ENCODE results near the gene SMARCA4. TPM values are rescaled to one million over a fixed set of nuclear protein-coding genes. Genes with fewer than 3 reads are reported as not detected.

SMARCA4 gene
- total and polyA plus RNA-seq, 2 experiments from 2014 or later = 177 to 336 TPM

DNA sequence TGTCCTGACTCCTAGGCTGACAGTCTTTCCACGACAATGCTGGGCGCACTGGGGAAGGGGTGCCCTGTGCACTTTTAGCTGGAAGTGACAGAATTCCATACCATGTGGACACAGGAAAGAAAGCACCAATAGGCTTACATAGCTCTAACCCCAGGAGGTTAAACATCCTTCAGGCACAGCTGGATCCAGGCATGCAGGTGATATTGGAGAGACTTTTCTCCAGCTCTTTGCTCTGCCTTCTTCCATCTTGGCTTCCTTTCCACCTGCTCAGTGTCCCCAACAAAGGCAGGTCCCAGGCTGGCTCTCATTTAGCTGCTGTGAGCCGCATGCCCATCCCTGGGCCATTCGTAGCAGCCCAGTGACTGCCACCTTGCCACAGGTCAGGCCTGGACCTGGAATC, 67.3 kb downstream of the SMARCA4 start:
- DNase-seq (ENCODE audit: low spot score) (no peak), ATAC-seq (no peak)
- Histone ChIP-seq H3K36me3 (ENCODE audit: insufficient read depth) (peaks cover 25% of the 10 kb centered on the region), H3K79me2 (replicated peaks; ENCODE audit: insufficient read depth) (no peaks in the 10 kb centered on the region), H3K27me3 (ENCODE audit: insufficient read depth) (no peaks in the 10 kb centered on the region), H3K9me2 (ENCODE audit: insufficient read depth) (no peaks in the 10 kb centered on the region), H2AFZ (no peak overlapping the region), H3K4me2 (no peak overlapping the region), H4K20me1 (replicated peaks; ENCODE audit: insufficient read depth) (no peaks in the 10 kb centered on the region; the same call in 1 of the 2 replicates), H3K27ac (ENCODE audit: low read depth) (no peak overlapping the region), H3K4me1 (ENCODE audit: insufficient read depth) (no peaks in the 10 kb centered on the region), H3F3A (replicated peaks; ENCODE audit: low read depth) (peaks cover 15% of the 10 kb centered on the region; the same call in 1 of the 2 replicates), H3K4me3 (no peak overlapping the region)
- TF ChIP-seq JUNB (IDR thresholded peaks at IDR 0.05; ENCODE audit: unreplicated experiment) (no peak), EZH2phosphoT487 (IDR thresholded peaks at IDR 0.05; ENCODE audit: unreplicated experiment) (no peak), NANOG (IDR thresholded peaks at IDR 0.05; ENCODE audit: borderline replicate concordance) (no peak), POLR2AphosphoS5 (IDR thresholded peaks at IDR 0.05; ENCODE audit: low read depth) (no peak), ZNF114 (CRISPR knock-in tag; IDR thresholded peaks at IDR 0.05) (no peak), STAT1 (IDR thresholded peaks at IDR 0.05; ENCODE audit: unreplicated experiment) (no peak), EZH2 (IDR thresholded peaks at IDR 0.05; ENCODE audit: low read depth, unreplicated experiment) (no peak)
- no peaks in the 10 kb centered on the region for H3K9me3 Mint-ChIP-seq
- no peak overlapping the region for H3K4me3 Mint-ChIP-seq
- H3K4me1 Mint-ChIP-seq = no peaks in the 10 kb centered on the region
- H3K36me3 Mint-ChIP-seq (ENCODE audit: low read depth) = peaks cover 82% of the 10 kb centered on the region
- no peak overlapping the region for H3K27ac Mint-ChIP-seq
- peaks cover 19% of the 10 kb centered on the region for H3K27me3 Mint-ChIP-seq (ENCODE audit: insufficient read depth, low read depth, poor library complexity)

GRCh38 chr19:11031421-11032070, 70.7 kb downstream of the SMARCA4 start:
- H3K36me3 Mint-ChIP-seq (ENCODE audit: low read depth) = peaks cover 90% of the 10 kb centered on the region
- H3K4me2 ChIP-seq = no peak overlapping the region
- ATAC-seq = no peak
- H3F3A ChIP-seq (replicated peaks; ENCODE audit: low read depth) = peaks cover 41% of the 10 kb centered on the region
- H4K20me1 ChIP-seq (replicated peaks; ENCODE audit: insufficient read depth) = peaks cover 5% of the 10 kb centered on the region; the same call in 1 of the 2 replicates
- peaks cover 4% of the 10 kb centered on the region for H3K79me2 ChIP-seq (replicated peaks; ENCODE audit: insufficient read depth)
- no peak for DNase-seq (ENCODE audit: low spot score)
- H3K4me3 ChIP-seq = no peak overlapping the region
- H2AFZ ChIP-seq = no peak overlapping the region
- H3K4me3 Mint-ChIP-seq = no peak overlapping the region; the same call in 2 of the 3 replicates
- no peak overlapping the region for H3K27ac ChIP-seq (ENCODE audit: low read depth)
- 0 out of 2 replicates have a peak overlapping the region, but pooled peaks have one; percentile 40 for H3K27ac Mint-ChIP-seq
- H3K9me2 ChIP-seq (ENCODE audit: insufficient read depth) = no peaks in the 10 kb centered on the region
- H3K27me3 Mint-ChIP-seq (ENCODE audit: insufficient read depth, low read depth, poor library complexity) = peaks cover 23% of the 10 kb centered on the region
- no peaks in the 10 kb centered on the region for H3K9me3 Mint-ChIP-seq
- no peaks in the 10 kb centered on the region for H3K4me1 ChIP-seq (ENCODE audit: insufficient read depth)
- H3K27me3 ChIP-seq (ENCODE audit: insufficient read depth) = no peaks in the 10 kb centered on the region
- H3K36me3 ChIP-seq (ENCODE audit: insufficient read depth) = peaks cover 18% of the 10 kb centered on the region
- no peaks in the 10 kb centered on the region for H3K4me1 Mint-ChIP-seq
- TF ChIP-seq EZH2phosphoT487 (IDR thresholded peaks at IDR 0.05; ENCODE audit: unreplicated experiment) = no peak
- TF ChIP-seq, protein P1, sequence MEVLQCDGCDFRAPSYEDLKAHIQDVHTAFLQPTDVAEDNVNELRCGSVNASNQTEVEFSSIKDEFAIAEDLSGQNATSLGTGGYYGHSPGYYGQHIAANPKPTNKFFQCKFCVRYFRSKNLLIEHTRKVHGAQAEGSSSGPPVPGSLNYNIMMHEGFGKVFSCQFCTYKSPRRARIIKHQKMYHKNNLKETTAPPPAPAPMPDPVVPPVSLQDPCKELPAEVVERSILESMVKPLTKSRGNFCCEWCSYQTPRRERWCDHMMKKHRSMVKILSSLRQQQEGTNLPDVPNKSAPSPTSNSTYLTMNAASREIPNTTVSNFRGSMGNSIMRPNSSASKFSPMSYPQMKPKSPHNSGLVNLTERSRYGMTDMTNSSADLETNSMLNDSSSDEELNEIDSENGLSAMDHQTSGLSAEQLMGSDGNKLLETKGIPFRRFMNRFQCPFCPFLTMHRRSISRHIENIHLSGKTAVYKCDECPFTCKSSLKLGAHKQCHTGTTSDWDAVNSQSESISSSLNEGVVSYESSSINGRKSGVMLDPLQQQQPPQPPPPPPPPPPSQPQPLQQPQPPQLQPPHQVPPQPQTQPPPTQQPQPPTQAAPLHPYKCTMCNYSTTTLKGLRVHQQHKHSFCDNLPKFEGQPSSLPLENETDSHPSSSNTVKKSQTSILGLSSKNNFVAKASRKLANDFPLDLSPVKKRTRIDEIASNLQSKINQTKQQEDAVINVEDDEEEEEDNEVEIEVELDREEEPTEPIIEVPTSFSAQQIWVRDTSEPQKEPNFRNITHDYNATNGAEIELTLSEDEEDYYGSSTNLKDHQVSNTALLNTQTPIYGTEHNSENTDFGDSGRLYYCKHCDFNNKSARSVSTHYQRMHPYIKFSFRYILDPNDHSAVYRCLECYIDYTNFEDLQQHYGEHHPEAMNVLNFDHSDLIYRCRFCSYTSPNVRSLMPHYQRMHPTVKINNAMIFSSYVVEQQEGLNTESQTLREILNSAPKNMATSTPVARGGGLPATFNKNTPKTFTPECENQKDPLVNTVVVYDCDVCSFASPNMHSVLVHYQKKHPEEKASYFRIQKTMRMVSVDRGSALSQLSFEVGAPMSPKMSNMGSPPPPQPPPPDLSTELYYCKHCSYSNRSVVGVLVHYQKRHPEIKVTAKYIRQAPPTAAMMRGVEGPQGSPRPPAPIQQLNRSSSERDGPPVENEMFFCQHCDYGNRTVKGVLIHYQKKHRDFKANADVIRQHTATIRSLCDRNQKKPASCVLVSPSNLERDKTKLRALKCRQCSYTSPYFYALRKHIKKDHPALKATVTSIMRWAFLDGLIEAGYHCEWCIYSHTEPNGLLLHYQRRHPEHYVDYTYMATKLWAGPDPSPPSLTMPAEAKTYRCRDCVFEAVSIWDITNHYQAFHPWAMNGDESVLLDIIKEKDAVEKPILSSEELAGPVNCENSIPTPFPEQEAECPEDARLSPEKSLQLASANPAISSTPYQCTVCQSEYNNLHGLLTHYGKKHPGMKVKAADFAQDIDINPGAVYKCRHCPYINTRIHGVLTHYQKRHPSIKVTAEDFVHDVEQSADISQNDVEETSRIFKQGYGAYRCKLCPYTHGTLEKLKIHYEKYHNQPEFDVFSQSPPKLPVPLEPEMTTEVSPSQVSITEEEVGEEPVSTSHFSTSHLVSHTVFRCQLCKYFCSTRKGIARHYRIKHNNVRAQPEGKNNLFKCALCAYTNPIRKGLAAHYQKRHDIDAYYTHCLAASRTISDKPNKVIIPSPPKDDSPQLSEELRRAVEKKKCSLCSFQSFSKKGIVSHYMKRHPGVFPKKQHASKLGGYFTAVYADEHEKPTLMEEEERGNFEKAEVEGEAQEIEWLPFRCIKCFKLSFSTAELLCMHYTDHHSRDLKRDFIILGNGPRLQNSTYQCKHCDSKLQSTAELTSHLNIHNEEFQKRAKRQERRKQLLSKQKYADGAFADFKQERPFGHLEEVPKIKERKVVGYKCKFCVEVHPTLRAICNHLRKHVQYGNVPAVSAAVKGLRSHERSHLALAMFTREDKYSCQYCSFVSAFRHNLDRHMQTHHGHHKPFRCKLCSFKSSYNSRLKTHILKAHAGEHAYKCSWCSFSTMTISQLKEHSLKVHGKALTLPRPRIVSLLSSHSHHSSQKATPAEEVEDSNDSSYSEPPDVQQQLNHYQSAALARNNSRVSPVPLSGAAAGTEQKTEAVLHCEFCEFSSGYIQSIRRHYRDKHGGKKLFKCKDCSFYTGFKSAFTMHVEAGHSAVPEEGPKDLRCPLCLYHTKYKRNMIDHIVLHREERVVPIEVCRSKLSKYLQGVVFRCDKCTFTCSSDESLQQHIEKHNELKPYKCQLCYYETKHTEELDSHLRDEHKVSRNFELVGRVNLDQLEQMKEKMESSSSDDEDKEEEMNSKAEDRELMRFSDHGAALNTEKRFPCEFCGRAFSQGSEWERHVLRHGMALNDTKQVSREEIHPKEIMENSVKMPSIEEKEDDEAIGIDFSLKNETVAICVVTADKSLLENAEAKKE (CRISPR knock-in tag; IDR thresholded peaks at IDR 0.05) = no peak
- no peak for TF ChIP-seq JUNB (IDR thresholded peaks at IDR 0.05; ENCODE audit: unreplicated experiment)
- TF ChIP-seq ZNF331 (CRISPR knock-in tag; IDR thresholded peaks at IDR 0.05; ENCODE audit: low read depth) = no peak
- TF ChIP-seq EZH2 (IDR thresholded peaks at IDR 0.05; ENCODE audit: low read depth, unreplicated experiment) = no peak
- no peak for TF ChIP-seq NANOG (IDR thresholded peaks at IDR 0.05; ENCODE audit: borderline replicate concordance)
- no peak for TF ChIP-seq REST (IDR thresholded peaks at IDR 0.05; ENCODE audit: unreplicated experiment)
- TF ChIP-seq CREB1 (CRISPR knock-in tag; IDR thresholded peaks at IDR 0.05; ENCODE audit: low read depth) = no peak
- TF ChIP-seq ZNF114 (CRISPR knock-in tag; IDR thresholded peaks at IDR 0.05) = no peak

Measured in GM23338 (cell line).